Hematopoietic multipotent progenitor cell treated with erythropoietin and hydrocortisone succinate and interleukin-3 and kit ligand, for 8 days (in vitro differentiated cells): ENCODE results near the gene FTO.

Experiments
- DNase-seq: peaks from one replicate; pipeline ENCODE4 v3.0.0-alpha.2; 2015

The FTO gene

GRCh38 chr16:54143934-54144571, 440.1 kb downstream of the FTO start:
- DNase-seq = no peak

- DNase-seq = no peak
Observed at GRCh38 chr16:54144572-54144947, 440.6 kb downstream of the FTO start.

GRCh38 chr16:54145881-54146280, 441.9 kb downstream of the FTO start:
- DNase-seq = no peak

GRCh38 chr16:54148974-54149373, 445.0 kb downstream of the FTO start:
- no peak for DNase-seq

GRCh38 chr16:54150861-54151260, 446.9 kb downstream of the FTO start:
- no peak for DNase-seq

GRCh38 chr16:54152362-54153239, 448.6 kb downstream of the FTO start:
- DNase-seq = no peak

- DNase-seq = no peak
Observed at GRCh38 chr16:54153240-54153934, 449.4 kb downstream of the FTO start.

GRCh38 chr16:54156349-54156748, 452.4 kb downstream of the FTO start:
- DNase-seq = no peak

- no peak for DNase-seq
Observed at GRCh38 chr16:54158986-54159385, 455.0 kb downstream of the FTO start.

GRCh38 chr16:54159490-54160080, 455.6 kb downstream of the FTO start:
- DNase-seq = no peak

GRCh38 chr16:54160252-54160860, 456.4 kb downstream of the FTO start:
- DNase-seq = no peak

GRCh38 chr16:54160939-54161897, 457.3 kb downstream of the FTO start:
- DNase-seq = no peak

GRCh38 chr16:54163197-54163843, 459.4 kb downstream of the FTO start:
- no peak for DNase-seq

GRCh38 chr16:54164789-54165173, 460.8 kb downstream of the FTO start:
- DNase-seq = no peak

- no peak for DNase-seq
Observed at GRCh38 chr16:54165174-54165911, 461.4 kb downstream of the FTO start.

GRCh38 chr16:54165912-54166865, 462.2 kb downstream of the FTO start:
- DNase-seq = no peak

GRCh38 chr16:54169112-54169511, 465.2 kb downstream of the FTO start:
- no peak for DNase-seq

GRCh38 chr16:54171626-54172537, 467.9 kb downstream of the FTO start:
- no peak for DNase-seq
